GM18519 (cell line): ENCODE measurements around the gene OBSL1.

Experiments used
- ATAC-seq: cut with Tn5 transposase; IDR thresholded peaks from one replicate; pipeline ENCODE4 v1.9.1; 2021; ENCODE audit warnings: mild to moderate bottlenecking, moderate library complexity; ENCODE audit not compliant: unreplicated experiment, low FRiP score

The OBSL1 gene

DNA sequence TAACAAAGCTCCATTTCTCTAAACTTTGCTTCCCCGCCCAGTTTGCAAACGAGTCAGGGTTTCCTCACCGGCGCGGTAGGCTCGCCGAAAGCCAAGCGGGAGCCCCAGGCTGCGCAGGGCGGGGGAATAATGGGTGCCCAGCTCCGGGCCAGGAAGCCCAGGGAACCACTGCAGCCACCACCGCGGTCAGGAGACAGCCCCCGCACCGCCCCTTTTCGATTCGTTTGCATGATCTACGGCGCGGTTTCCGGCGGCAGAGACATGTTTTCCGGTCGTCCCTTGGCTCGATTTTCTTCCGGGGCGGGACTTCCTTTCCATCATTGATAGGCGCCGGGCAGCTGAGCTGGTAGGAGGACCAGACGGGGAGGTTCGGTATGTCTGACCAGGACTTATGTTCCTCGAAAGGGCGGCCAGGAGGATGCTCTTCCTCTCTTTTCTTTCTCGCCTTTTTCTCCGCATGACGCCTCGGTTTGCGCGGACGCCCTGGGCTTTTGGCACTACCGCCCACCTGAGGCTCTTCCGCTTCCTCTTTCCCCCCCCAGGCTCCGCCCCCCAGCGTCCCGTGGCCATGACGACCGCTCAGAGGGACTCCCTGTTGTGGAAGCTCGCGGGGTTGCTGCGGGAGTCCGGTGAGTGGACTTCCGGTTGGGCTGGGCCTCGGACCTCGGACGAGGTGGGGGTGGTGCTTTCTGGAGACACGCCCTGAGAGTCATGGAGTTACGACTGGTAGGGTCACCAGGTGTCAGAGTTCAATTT is 26.4 kb upstream of the OBSL1 start, which contains the start of gene STK11IP:
Gene STK11IP (plus strand): TSS at position 306 of the 756 bp plus-strand sequence. CDS start 263 bp downstream, at position 569.
- peak; percentile 76 for ATAC-seq

DNA sequence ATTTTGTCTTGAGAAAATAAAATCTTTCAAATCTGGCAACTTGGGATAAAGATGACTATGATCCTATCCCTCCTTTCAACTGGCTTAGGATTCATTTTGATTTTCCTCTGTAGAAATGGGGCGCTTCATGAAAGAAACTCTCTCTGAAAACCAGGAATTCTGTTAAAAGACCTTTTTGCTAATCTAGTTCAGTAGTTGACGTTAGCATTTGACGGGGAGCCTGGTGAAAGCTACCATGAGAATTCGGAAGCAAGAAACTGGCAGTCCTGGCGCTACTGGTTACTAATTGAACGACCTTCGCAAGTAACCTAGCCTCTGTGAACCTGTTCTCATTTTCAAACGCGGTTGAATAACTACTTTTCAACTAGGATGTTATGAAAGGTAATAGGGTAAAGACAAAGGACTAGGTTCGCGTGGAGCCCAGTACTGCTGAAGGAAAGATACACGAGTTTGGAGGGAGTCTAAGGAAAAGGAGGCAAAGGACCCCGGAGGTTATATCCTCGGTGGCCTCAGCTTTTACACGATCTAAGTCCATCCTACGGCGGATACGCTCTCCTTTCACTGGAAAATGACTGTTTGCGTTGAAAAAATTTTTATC is 25.7 kb upstream of the OBSL1 start:
- peak; percentile 2 for ATAC-seq

DNA sequence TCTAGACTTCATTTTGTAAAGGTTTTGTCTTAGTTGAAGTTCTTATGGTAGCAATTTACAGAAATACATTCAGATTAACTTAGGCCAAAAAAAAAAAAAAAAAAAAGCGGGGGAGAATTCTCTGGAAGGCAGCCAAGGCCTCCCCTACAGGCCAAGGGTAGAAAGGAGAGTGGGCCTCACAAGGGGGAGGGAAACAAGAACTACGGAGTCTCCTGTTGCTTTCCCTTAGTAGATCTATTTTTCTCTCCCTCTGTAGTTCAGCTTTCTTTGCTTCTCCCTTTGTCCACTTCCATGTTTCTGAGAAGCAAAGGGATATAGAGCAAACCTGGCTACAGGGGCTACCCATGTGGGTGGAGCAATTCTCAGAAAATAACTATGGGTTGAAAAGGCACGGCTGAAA is 23.9 kb upstream of the OBSL1 start:
- no peak for ATAC-seq

DNA sequence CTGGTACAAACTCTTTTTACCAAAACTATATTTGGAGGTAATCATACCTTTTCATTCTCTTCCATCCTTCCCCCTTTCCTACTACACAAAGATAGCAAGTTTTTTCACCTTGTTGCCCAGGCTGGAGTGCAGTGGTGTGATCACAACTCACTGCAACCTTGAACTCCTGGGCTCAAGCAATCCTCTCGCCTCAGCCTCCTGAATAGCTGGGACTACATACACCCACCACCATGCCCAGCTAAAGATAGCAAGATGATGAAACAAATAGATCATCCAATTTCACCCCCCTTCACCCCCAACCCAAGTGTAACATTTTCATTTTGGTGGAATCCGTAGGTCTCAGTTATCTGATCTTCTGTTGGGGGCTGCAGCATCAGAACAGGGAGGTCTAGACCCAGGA is 21.8 kb upstream of the OBSL1 start:
- ATAC-seq, result no peak

DNA sequence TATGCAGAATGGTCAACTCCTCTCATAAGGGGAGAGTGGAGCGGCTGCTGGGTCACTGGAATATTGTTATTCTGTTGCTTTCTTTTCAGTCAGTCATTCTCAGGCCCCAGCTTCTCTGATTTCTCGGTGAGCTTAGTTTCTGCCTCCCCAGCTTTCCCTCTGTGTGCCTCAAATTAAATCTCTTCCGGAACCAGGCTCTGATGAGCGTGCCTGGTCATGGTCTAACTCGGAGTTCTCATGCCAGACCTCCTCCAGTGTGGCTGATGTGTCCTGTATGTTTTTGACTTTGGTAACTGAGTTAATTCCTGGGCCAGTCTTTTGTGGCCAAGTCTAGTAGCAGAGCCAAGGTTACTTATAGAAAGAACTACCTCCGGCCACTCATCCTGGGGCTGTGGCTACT is 21.4 kb upstream of the OBSL1 start:
- no peak for ATAC-seq

DNA sequence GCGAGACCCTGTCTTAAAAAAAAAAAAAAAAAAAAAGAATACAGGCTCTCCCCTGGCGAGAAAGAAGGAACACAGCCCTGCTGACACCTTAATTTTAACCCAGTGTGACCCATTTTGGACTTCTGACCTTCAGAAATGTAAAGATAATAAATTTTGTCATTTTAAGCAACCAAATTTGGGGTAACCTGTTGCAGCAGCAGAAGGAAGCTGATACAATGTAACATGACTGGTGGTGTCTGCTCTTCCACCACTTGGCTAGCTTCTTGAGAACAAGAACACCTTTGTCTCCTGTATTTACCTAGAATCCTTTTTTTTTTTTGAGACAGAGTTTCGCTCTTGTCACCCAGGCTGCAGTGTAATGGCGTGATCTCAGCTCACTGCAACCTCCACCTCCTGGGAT is 19.8 kb upstream of the OBSL1 start:
- ATAC-seq, result no peak

DNA sequence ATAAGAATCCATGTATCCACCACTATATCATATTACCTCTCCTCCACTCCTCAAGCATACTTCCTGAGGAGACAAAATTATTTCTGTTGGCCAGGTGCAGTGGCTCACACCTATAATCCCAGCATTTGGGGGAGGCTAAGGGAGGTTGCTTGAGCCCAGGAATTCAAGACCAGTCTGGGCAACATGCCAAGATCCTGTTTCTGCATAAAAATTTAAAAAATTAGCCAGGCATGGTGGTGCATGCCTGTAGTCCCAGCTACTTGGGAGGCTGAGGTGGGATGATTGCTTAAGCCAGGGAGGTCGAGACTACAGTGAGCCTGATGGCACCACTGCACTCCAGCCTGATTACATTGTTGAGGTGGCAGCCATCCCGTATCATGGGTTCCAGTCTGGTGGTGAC is 10.0 kb upstream of the OBSL1 start:
- no peak for ATAC-seq

DNA sequence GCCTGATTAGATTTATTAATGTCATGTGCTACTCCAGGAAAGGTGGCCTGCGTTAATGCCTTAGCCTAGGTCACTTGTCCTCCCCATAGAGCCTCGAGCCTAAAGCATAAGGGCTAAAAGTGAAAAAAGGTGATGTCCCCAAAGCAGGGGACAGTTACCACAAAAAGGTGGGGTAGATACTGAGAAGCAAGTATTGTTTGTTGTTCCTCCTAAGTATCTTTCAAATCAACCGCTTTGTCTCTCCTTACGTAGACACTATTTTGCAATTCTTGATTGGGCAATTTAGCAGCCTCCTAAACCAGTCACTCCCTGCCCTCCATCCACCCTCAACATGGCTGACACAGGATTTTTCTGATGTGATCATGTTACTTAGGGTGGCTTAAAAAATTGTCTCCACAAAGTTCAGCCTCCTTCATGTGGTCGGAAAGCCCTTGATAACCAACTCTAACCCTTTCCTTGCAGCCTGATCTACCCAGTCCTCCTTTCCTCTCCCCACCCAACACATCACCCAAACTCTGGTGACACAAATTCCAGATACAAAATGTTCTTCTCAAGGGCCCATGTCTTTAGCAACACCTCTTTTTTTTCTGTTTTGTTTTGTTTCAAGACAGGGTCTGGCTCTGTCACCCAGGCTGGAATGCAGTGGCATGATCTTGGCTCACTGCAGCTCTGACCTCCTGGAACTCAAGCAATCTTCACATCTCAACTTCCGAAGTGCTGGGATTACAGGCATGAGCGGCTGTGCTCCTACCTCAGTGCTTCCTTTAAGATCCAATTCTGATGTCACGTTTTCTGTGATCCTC is 7.7 kb upstream of the OBSL1 start:
- ATAC-seq, result no peak

DNA sequence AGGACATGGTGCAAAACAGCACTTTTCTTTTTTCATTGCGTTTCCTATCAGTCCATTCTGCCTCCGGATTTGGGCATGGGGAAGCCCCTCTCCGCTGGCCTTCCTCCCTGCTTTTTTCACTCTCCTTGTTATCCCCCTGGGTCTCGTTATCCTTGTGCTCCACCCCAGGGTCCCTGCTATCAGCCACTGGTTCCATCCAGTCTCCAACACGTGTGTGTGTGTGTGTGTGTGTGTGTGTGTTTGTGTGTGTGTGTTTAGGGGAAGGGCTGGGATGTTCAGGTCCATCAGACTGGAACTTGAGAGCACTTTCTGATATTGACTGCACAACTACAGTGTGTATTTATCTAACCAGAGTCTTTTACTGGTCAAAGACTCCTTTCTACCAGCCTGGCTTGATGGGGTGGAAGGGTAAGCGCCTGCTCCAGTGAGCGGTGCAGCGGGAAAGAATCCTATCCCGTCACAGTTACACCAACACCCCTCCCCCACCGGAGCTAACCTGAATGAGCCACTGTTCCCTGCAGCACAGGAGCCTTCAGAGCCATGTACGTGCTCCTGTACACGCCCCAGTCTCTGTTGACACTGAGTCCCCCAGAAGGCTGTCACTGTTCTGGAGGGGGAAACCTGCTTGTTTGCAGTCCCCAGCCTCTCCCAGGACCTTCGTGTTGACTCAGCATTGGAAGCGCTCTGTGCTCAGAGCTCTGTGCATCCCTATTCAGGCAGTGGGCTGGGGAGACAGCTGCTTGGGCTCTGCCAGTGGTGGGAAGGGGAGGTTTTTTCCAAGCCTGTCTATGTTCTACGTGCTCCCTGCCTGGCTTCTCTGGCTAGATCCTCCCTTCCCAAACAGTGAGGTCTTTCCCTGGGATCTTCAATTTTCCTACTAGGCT is 5.4 kb upstream of the OBSL1 start:
- no peak for ATAC-seq

DNA sequence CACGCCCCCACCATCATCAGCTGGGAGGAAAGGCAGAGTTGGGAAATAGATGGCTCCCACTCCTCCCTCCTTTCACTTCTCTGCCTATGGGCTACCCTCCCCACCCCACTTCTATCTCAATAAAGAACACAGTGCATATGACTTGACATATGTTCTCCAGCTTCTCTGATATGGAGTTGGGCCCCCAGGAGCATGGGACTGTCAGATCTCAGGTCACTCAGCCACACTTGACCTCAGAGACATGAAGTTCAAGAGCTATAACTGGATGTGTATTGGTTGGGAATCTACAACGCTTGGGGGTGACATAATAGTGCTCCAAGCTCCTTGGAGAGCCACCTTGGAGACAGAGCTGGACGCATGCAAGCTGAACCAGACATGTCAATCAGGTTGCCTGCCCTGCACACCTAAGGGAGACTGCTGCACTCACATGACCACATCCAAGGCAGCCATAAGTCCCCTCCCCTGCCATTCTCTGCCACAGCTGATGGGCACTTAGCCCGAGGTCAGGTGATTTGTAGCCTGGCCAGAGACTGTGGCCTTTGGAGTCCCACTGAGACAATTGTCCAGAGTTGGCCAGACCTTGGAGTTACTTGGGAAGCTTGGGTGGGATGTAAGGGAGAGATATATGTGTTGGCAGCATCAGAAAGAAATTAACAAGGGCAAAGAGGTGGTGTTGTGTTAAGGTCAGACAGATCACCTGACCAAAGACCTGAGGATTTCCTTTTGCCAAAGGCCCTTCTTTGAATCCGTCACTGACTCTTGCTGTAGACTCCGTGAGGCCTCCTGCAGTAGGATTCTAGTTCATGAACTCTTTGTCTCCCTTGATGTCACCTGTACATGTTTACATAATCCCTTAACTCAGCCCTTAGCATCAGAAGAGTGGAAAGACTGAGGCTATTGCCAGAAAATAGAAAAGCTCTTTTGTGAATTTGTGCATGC is 4.5 kb upstream of the OBSL1 start:
- ATAC-seq, result no peak

DNA sequence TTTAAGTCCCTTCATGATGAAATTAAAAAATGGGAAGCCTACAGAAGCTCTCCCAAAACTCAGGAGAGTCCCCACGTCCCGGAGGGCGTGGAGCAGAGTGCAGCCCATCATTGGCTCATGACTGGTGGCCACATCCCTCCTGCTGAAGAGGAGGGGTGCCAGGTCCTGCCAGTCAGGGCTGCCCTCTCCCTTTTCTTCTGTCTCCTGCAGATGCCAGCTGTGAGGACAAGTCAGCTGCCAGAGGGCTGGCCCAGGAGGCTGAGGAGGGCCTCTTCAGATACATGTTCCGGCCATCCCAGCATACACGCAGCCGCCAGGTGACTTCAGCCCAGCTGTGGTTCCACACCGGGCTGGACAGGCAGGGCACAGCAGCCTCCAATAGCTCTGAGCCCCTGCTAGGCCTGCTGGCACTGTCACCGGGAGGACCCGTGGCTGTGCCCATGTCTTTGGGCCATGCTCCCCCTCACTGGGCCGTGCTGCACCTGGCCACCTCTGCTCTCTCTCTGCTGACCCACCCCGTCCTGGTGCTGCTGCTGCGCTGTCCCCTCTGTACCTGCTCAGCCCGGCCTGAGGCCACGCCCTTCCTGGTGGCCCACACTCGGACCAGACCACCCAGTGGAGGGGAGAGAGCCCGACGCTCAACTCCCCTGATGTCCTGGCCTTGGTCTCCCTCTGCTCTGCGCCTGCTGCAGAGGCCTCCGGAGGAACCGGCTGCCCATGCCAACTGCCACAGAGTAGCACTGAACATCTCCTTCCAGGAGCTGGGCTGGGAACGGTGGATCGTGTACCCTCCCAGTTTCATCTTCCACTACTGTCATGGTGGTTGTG is 3.4 kb upstream of the OBSL1 start:
- no peak for ATAC-seq

DNA sequence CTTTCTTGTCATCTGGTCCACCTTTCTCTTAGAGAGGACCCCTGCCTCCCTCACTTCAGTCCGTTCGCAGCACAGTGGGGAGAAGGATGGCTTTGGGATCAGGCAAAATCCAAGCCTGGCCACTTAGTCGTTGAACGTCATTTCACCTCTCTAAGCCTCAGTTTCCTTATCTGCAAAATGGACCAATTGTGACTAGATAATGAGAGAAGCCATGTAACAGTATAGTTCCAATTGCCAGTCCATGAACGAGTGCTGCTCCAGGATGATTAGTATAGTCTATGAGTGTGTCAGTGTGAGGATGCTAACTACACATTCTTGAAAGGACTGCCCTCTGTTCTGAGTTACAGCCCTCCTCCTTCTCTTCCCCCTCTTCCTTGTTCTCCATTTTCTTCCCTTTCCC is 1.8 kb upstream of the OBSL1 start:
- ATAC-seq, result no peak

DNA sequence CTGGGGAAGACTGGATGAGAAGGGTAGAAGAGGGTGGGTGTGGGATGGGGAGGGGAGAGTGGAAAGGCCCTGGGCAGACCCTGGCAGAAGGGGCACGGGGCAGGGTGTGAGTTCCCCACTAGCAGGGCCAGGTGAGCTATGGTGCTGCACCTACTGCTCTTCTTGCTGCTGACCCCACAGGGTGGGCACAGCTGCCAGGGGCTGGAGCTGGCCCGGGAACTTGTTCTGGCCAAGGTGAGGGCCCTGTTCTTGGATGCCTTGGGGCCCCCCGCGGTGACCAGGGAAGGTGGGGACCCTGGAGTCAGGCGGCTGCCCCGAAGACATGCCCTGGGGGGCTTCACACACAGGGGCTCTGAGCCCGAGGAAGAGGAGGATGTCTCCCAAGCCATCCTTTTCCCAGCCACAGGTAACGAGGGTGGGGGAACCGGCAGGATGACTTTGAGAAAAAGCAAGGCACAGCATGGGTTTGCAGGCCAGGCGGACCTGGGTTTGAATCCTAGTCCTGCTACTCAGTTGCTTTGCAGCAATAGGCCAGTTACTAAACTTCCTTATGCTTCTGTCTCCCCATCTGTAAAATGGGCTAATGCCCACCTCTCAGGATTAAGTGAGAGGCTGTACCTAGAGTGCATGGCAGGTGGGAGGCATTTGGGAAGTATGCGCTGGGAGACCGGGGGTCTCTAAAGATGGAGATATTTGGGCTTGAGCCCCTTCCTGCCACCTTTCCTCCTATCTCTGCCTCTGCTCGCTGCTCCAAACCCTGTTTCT is 1.1 kb upstream of the OBSL1 start, which contains the start of gene INHA:
Gene INHA (plus strand): TSS at position 74 of the 765 bp plus-strand sequence. CDS start 65 bp downstream, at position 139.
- ATAC-seq, result no peak

DNA sequence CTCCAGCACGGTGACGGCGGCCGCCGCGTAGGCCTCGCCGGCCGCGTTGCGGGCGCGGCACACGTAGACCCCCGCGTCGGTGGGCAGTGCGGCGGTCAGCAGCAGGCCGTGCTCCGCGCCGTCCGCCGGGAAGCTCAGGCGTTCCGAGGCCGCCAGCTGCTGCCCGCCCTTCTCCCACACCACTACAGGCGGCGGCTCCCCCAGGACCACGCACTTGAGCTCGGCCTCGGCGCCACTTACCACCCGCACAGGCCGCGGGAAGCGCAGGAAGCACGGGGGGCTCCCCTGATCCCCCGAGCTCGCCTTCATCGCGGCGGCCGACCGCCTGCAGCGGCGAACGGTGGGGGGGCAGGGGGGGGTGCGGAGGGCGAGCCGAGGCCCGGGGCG is 422 bp downstream of the OBSL1 start:
- ATAC-seq, result no peak

DNA sequence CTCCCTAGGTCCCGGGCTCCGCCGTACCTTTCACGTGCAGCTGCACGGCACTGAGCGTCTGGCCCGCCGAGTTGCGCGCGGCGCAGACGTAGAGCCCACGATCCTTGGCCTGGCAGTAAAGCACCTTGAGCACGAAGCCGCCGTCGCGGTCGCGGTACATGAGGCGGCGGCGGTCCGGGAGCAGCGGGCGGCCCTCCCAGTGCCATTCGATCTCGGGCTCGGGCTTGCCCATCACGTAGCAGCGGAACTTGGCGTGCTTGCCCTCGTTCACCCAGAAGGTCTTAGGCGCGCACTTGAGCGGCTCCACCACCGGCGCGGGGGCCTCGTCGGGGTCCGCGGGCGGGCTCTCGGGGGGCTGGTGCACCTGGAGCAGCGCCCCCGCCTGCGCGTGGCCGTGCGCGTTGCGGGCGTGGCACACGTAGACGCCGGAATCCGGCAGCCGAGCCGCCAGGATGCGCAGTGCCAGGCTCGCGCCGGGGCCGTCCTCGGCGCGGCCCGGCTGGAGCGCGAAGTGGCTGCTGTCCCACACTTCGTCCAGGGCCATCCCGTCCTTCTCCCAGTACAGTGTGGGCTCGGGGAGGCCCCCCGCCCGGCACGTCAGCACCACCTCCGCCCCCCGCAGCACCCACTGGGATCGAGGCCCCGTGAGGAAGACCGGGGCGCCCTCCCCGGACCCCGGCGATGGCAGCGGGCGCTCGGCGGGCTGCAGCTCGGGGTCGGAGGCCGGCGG is 980 bp downstream of the OBSL1 start:
- no peak for ATAC-seq

DNA sequence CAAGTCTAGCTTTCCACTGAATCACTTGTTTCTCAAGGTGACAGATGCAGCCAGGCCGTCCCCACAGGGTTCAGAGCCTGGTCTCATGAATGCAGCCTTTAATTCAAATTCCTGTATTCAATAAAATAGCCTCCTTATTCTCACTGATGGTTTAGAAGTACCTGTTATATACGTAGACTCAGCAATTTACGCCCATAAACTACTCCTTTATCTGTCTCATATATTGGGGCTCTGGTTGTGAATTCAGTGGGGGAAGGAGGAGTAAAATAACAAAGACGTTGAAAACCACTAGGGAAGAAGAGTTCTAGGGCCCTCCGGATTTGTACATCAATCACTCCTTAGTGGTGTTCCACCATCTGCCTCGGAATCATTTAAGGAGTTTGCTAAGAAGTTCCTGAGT is 1.7 kb downstream of the OBSL1 start:
- no peak for ATAC-seq

DNA sequence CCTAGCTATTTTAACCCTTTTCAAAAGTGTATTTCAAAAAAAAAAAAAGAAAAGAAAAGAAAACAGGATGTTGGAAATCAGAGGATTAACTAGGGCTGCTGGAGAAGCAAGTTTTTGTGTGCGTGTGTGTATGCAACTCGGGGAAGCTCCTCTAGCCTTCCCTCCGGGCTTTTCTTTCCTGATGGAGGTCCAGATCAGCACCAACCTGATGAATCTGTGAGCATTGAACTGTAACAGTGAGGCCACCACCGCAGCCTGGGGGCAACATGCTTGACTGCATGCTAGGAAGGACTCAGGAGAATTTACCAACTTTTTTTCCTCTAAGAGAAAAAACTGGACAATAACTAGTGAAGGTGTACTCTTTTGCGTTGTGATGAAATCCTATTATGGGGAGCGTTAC is 2.3 kb downstream of the OBSL1 start:
- no peak for ATAC-seq
